ENCODE results near the gene GIPC2. TPM values are rescaled to one million over a fixed set of nuclear protein-coding genes. Genes with fewer than 3 reads are reported as not detected.
"Not testable (repeated sequence)": the region's sequence is repeated elsewhere in the genome, so short reads cannot be mapped to it uniquely, and the experiment has no call there.

GIPC2 gene
- total and polyA plus RNA-seq, 9 of the 15 experiments (the other 6 are each of a cell fraction or from before 2014, with no cell fraction given) = 0.01 to 0.05 (median 0.04) TPM; not detected in 3

DNA sequence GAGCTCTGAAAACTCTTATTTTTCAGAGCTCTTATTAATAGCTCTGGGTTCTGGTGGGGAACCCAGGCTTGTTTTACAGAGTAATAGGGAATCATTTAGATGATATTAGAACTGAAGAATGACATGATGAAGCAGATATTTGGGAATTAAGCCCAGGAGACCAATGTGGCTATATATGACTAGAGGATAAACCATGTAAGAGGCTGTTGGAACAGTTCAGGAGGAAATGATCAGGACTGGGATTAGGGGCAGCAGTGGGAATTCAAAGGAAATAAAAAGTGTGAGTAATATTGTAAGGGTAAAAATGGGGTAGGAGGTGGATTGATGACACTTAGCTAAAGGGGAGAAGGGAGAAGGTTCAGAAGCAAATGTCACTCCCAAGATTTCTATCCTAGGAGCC, 58.6 kb downstream of the GIPC2 start:
- H3K4me1 ChIP-seq (replicated peaks in 1 of 2; ENCODE audit: control insufficient read depth in 2 of 2, insufficient read depth in 2 of 2, low read length in 2 of 2) = no peaks in the 10 kb centered on the region
- H3K9me1 ChIP-seq (ENCODE audit: control insufficient read depth, insufficient read depth, low read length) = no peaks in the 10 kb centered on the region
- H3K9me3 ChIP-seq (replicated peaks; ENCODE audit: control insufficient read depth, insufficient read depth, low read depth, low read length) = no peaks in the 10 kb centered on the region
- no peak overlapping the region for H3K4me2 ChIP-seq (ENCODE audit: insufficient read depth, low read length)
- H3K27me3 ChIP-seq (ENCODE audit: control insufficient read depth in 2 of 2, insufficient read depth in 2 of 2, low read length in 2 of 2) = no peaks in the 10 kb centered on the region
- no peak for DNase-seq (ENCODE audit: extremely low read depth in 1 of 4, low spot score in 3 of 4)
- no peak for ATAC-seq
- FAIRE-seq = no peak
- no peak overlapping the region for H2AFZ ChIP-seq (ENCODE audit: low read depth, low read length)
- H3K27ac ChIP-seq (ENCODE audit: extremely low read depth, low read depth, low read length) = no peak overlapping the region
- TF ChIP-seq ASH1L (IDR thresholded peaks at IDR 0.05; ENCODE audit: borderline replicate concordance, low read depth, partially characterized antibody) (no peak), RBM22 (IDR thresholded peaks at IDR 0.05; ENCODE audit: low read depth, low read length, poor library complexity, severe bottlenecking) (no peak), HMG20B (CRISPR knock-in tag; IDR thresholded peaks at IDR 0.05) (no peak)
- H3K4me3 ChIP-seq = no peak overlapping the region
- in situ Hi-C loops (cut with MboI) = loop anchor here (25.0 kb wide), 2 partner anchors 942 to 1942 kb away; no protein-coding TSS in a partner anchor
- H3K79me2 ChIP-seq (ENCODE audit: control insufficient read depth, insufficient read depth, low read length) = no peaks in the 10 kb centered on the region
- CTCF ChIA-PET (ENCODE audit: low intra/inter-chr PET ratio) = no interaction called here
- no peak overlapping the region for H3K9ac ChIP-seq (ENCODE audit: insufficient read depth in 1 of 2, low read depth in 2 of 2, low read length in 2 of 2)
- POLR2A ChIA-PET = interaction anchor here (1.5 to 3.3 kb wide), 3 partner anchors 10 to 100 kb away, joined by 3 to 15 read pairs (median 4); partner anchors contain the start of gene DNAJB4
- intact Hi-C loops (cut with micrococcal nuclease) = no loop called here
- no peaks in the 10 kb centered on the region for H3K36me3 ChIP-seq (ENCODE audit: control insufficient read depth, insufficient read depth, low read length)
- H4K20me1 ChIP-seq (replicated peaks; ENCODE audit: control insufficient read depth, insufficient read depth, low read length) = no peaks in the 10 kb centered on the region
- no TSS peak for BruUV-seq (replicated peaks)

DNA sequence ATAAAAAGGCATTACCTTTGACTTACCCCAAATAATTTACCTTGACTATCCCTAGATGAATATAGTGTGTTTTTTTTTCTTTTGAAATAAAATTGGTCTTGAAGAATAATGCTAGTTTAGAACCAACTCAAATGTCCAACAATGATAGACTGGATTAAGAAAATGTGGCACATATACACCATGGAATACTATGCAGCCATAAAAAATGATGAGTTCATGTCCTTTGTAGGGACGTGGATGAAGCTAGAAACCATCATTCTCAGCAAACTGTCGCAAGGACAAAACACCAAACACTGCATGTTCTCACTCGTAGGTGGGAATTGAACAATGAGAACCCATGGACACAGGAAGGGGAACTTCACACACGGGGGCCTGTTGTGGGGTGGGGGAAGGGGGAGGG, 63.9 kb downstream of the GIPC2 start:
- H3K27ac ChIP-seq (ENCODE audit: extremely low read depth, low read depth, low read length); H2AFZ ChIP-seq (ENCODE audit: low read depth, low read length); H3K9me1 ChIP-seq (ENCODE audit: control insufficient read depth, insufficient read depth, low read length); H3K36me3 ChIP-seq (ENCODE audit: control insufficient read depth, insufficient read depth, low read length); DNase-seq (ENCODE audit: extremely low read depth in 1 of 4, low spot score in 3 of 4); FAIRE-seq; BruUV-seq (replicated peaks); H3K79me2 ChIP-seq (ENCODE audit: control insufficient read depth, insufficient read depth, low read length); H3K27me3 ChIP-seq (ENCODE audit: control insufficient read depth in 2 of 2, insufficient read depth in 2 of 2, low read length in 2 of 2); H3K4me2 ChIP-seq (ENCODE audit: insufficient read depth, low read length); H3K4me1 ChIP-seq (replicated peaks in 1 of 2; ENCODE audit: control insufficient read depth in 2 of 2, insufficient read depth in 2 of 2, low read length in 2 of 2); H3K9ac ChIP-seq (ENCODE audit: insufficient read depth in 1 of 2, low read depth in 2 of 2, low read length in 2 of 2); H3K9me3 ChIP-seq (replicated peaks; ENCODE audit: control insufficient read depth, insufficient read depth, low read depth, low read length); ATAC-seq; H3K4me3 ChIP-seq; CTCF ChIA-PET (ENCODE audit: low intra/inter-chr PET ratio); H4K20me1 ChIP-seq (replicated peaks; ENCODE audit: control insufficient read depth, insufficient read depth, low read length): not testable (repeated sequence)
- POLR2A ChIA-PET = interaction anchor here (1.1 to 2.4 kb wide), 2 partner anchors 19 to 131 kb away, joined by 3 to 8 read pairs; partner anchors contain the start of gene FUBP1
- 6% methylated on average over 2 of the region's 4 CpGs for WGBS (ENCODE audit: insufficient coverage, low coverage, missing lambda C conversion rate)
- in situ Hi-C loops (cut with MboI) = loop anchor here (5.0 to 25.0 kb wide), 4 partner anchors 105 to 1947 kb away; partner anchors contain the start of genes DNAJB4 and FUBP1
- TF ChIP-seq ZNF146 (CRISPR knock-in tag; IDR thresholded peaks at IDR 0.05; ENCODE audit: unreplicated experiment) (peak; percentile 61), RBM25 (IDR thresholded peaks at IDR 0.05; ENCODE audit: low read depth, low read length, severe bottlenecking) (peak; percentile 38)
- intact Hi-C loops (cut with micrococcal nuclease) = loop anchor here (5.0 to 10.0 kb wide), 3 partner anchors 207 to 1955 kb away; no protein-coding TSS in a partner anchor

Data from K562 (cell line).